Mesendoderm (in vitro differentiated cells): ENCODE data around the gene NUTM2D.
"Not testable (repeated sequence)": the region's sequence is repeated elsewhere in the genome, so short reads cannot be mapped to it uniquely, and the experiment has no call there.

Source experiments
- DNase-seq: peaks from one replicate; pipeline ENCODE4 v3.0.0; 2013
- H2AK5ac ChIP-seq: 2 replicates; pipeline ENCODE4 v1.6.1; 2013; ENCODE audit warnings: low read length, inconsistent platforms
- H2BK120ac ChIP-seq: 2 replicates; pipeline ENCODE4 v1.6.1; 2013; ENCODE audit warnings: low read depth, mild to moderate bottlenecking, low read length, moderate library complexity, mixed read lengths
- H2BK15ac ChIP-seq: replicated peaks from 2 replicates; pipeline ENCODE4 v1.6.1; 2013; ENCODE audit warnings: low read depth, mild to moderate bottlenecking, moderate library complexity
- H2BK5ac ChIP-seq: 2 replicates; pipeline ENCODE4 v1.6.1; 2013; ENCODE audit warnings: low read length, inconsistent platforms
- H3K18ac ChIP-seq: 2 replicates; pipeline ENCODE4 v1.6.1; 2013; ENCODE audit warnings: mild to moderate bottlenecking, low read length, mixed read lengths
- H3K23ac ChIP-seq: one replicate; pipeline ENCODE4 v1.6.1; 2013; ENCODE audit warnings: low read length
- H3K27ac ChIP-seq: 2 replicates; pipeline ENCODE4 v1.5.1; 2013; ENCODE audit warnings: low read depth, mild to moderate bottlenecking, inconsistent platforms, low read length, moderate library complexity
- H3K27me3 ChIP-seq: 2 replicates; pipeline ENCODE4 v1.6.1; 2013; ENCODE audit warnings: low read length, control low read depth, mild to moderate bottlenecking, inconsistent platforms; ENCODE audit not compliant: insufficient read depth, poor library complexity
- H3K36me3 ChIP-seq: 2 replicates; pipeline ENCODE4 v1.6.1; 2013; ENCODE audit warnings: low read length, inconsistent platforms; ENCODE audit not compliant: control insufficient read depth, insufficient read depth
- H3K4ac ChIP-seq: one replicate; pipeline ENCODE4 v1.6.1; 2013; ENCODE audit warnings: low read depth, mild to moderate bottlenecking, low read length, moderate library complexity
- H3K4me1 ChIP-seq: 2 replicates; pipeline ENCODE4 v1.6.1; 2013; ENCODE audit warnings: low read depth, low read length, inconsistent platforms; ENCODE audit not compliant: control insufficient read depth
- H3K4me2 ChIP-seq: 2 replicates; pipeline ENCODE4 v1.6.1; 2013; ENCODE audit warnings: low read length
- H3K4me3 ChIP-seq: 2 replicates; pipeline ENCODE4 v1.5.1; 2013; ENCODE audit warnings: mild to moderate bottlenecking, low read length
- H3K56ac ChIP-seq: one replicate; pipeline ENCODE4 v1.6.1; 2013; ENCODE audit warnings: low read length
- H3K79me1 ChIP-seq: 2 replicates; pipeline ENCODE4 v1.6.1; 2013; ENCODE audit warnings: low read length, inconsistent platforms
- H3K79me2 ChIP-seq: 2 replicates; pipeline ENCODE4 v1.6.1; 2013; ENCODE audit warnings: mild to moderate bottlenecking, low read length; ENCODE audit not compliant: control insufficient read depth, insufficient read depth
- H3K9ac ChIP-seq: 2 replicates; pipeline ENCODE4 v1.6.1; 2013; ENCODE audit warnings: low read length, inconsistent platforms
- H4K5ac ChIP-seq: one replicate; pipeline ENCODE4 v1.6.1; 2013; ENCODE audit warnings: low read length
- H4K8ac ChIP-seq: one replicate; pipeline ENCODE4 v1.6.1; 2013; ENCODE audit warnings: low read depth, mild to moderate bottlenecking, control low read depth, low read length, moderate library complexity
- WGBS: extraction: QIAGEN DNeasy Blood & Tissue Kit; methylation state at CpG from one replicate; pipeline ENCODE4 v1.1.7; 2013; ENCODE audit warnings: low lambda C conversion rate, missing lambda C conversion rate; ENCODE audit not compliant: insufficient coverage; ENCODE audit errors: extremely low coverage; 5-methylcytosine and 5-hydroxymethylcytosine counted together

Gene NUTM2D

DNA sequence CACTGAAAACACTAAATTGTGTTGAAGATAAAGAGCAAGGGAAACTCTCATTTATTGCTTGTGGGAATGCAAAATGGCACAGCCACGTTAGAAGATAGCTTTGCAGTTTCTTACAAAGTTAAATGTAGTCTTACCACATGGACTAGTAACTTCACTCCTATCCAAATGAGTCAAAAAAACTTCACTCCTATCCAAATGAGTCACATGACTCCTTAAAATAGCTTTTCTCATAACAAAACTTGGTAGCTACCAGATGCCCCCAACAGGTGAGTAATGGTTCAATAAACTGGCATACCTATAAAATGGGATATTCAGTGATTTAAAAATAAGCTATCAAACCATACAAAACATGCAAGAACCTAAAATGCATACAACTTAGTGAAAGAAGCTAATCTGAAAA is 36.0 kb upstream of the NUTM2D start:
- H4K5ac ChIP-seq, H3K9ac ChIP-seq, H3K18ac ChIP-seq, H2BK15ac ChIP-seq, H4K8ac ChIP-seq, H2BK120ac ChIP-seq, H3K36me3 ChIP-seq, H2BK5ac ChIP-seq, H3K4me2 ChIP-seq, H3K79me1 ChIP-seq, H2AK5ac ChIP-seq, H3K27me3 ChIP-seq, DNase-seq, H3K4me3 ChIP-seq, H3K4me1 ChIP-seq, H3K4ac ChIP-seq, H3K27ac ChIP-seq, H3K23ac ChIP-seq, H3K79me2 ChIP-seq, H3K56ac ChIP-seq: not testable (repeated sequence)
- no CpG with 5 or more reads among the region's 1 CpG for WGBS

DNA sequence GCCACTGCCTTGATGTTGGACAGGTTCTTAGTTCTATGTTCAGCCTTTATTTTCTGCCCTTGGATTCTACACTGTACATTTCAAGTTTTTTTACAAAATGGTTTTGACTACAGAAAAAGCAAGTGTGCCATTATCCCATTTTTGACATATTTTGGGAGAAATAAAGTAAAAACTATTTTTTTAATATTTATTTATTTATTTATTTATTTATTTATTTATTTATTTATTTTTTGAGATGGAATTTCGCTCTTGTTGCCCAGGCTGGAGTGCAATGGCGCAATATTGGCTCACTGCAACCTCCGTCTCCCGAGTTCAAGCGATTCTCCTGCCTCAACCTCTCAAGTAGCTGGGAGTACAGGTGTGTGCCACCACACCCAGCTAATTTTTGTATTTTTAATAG is 33.0 kb upstream of the NUTM2D start:
- H2BK15ac ChIP-seq, H3K9ac ChIP-seq, H3K18ac ChIP-seq, H3K27me3 ChIP-seq, H3K4me1 ChIP-seq, H2BK5ac ChIP-seq, H3K4ac ChIP-seq, H3K4me3 ChIP-seq, H4K5ac ChIP-seq, H3K27ac ChIP-seq, H3K23ac ChIP-seq, H3K79me1 ChIP-seq, H3K56ac ChIP-seq, H3K79me2 ChIP-seq, H3K4me2 ChIP-seq, H2BK120ac ChIP-seq, H4K8ac ChIP-seq, DNase-seq, H3K36me3 ChIP-seq, H2AK5ac ChIP-seq: not testable (repeated sequence)
- WGBS, result no CpG with 5 or more reads among the region's 5 CpGs

DNA sequence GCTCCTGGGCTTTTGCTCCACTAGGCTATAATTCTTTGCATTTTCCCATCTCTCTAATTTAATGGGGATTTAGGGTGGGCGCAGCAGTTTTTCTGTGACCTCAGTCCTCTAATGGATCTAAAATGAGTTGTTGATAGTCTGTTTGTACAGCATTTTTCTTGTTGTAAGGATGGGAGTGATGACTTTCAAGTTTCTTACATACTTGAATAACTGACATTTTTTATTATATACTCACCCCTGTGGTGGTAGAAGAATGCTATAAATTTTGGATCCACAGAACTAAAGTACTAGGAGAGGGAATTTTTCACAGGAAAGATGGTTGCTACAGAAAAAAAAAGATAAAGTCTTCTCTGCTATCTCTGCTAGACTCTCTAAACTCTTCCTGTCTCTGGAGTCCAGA is 29.6 kb upstream of the NUTM2D start:
- not testable (repeated sequence) for H2BK120ac ChIP-seq, H3K4me2 ChIP-seq, H3K27me3 ChIP-seq, H3K4me3 ChIP-seq, H3K4ac ChIP-seq, H4K5ac ChIP-seq, H2AK5ac ChIP-seq, H4K8ac ChIP-seq, DNase-seq, H3K79me1 ChIP-seq, H3K79me2 ChIP-seq, H3K23ac ChIP-seq, H3K36me3 ChIP-seq, H3K56ac ChIP-seq, H3K18ac ChIP-seq, H2BK15ac ChIP-seq, H2BK5ac ChIP-seq, H3K27ac ChIP-seq, H3K4me1 ChIP-seq, H3K9ac ChIP-seq
- WGBS, result no CpG with 5 or more reads among the region's 1 CpG

DNA sequence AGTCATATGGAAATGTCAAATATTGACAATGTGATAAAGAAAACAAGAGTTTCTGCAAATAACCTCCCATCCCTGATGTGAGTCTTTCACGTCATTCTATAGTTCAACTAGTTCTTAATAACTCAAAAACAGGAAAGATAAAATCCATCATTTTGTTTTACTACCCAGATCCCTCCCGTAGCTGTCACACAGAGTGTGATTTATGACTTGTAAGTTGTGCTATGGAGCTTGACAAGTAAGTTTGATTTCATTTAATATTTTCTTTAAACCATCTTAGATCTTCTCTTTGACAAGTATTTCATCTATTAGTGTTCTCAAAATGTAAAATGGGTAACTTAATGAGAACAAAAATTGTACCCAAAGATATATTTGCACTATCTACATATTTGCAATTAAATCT is 28.4 kb upstream of the NUTM2D start:
- H3K18ac ChIP-seq, H3K27ac ChIP-seq, H2BK5ac ChIP-seq, H2AK5ac ChIP-seq, H4K5ac ChIP-seq, H4K8ac ChIP-seq, H3K23ac ChIP-seq, H3K79me1 ChIP-seq, H3K4me3 ChIP-seq, H3K4me1 ChIP-seq, H2BK15ac ChIP-seq, H3K4me2 ChIP-seq, H2BK120ac ChIP-seq, H3K27me3 ChIP-seq, H3K9ac ChIP-seq, H3K36me3 ChIP-seq, H3K79me2 ChIP-seq, DNase-seq, H3K4ac ChIP-seq, H3K56ac ChIP-seq: not testable (repeated sequence)
- WGBS, result no CpG with 5 or more reads among the region's 2 CpGs

DNA sequence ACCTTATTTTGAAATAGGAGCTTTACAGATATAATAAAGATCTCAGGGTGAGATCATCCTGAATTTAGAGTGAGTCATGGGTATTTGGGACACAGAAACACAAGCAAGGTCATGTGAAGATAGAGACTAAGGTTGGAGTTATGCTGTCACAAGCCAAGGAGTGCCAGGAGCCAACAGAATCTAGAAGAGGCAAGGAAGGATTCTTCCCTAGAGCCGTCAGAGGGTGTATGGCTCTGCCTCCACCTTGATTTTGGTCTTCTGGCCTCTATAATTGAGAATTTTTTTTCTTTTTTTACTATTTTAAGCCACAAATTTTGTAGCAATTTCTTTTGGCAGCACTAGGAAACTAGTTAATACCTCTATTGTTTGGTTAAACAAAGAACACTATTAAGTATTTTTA is 24.9 kb upstream of the NUTM2D start:
- not testable (repeated sequence) for H4K5ac ChIP-seq, H3K27ac ChIP-seq, H2BK120ac ChIP-seq, H3K36me3 ChIP-seq, H3K27me3 ChIP-seq, H2AK5ac ChIP-seq, H3K56ac ChIP-seq, H3K9ac ChIP-seq, H3K79me1 ChIP-seq, H3K4me1 ChIP-seq, H3K18ac ChIP-seq, H2BK15ac ChIP-seq, H3K4me3 ChIP-seq, H2BK5ac ChIP-seq, H3K79me2 ChIP-seq, H3K23ac ChIP-seq, H3K4ac ChIP-seq, H4K8ac ChIP-seq, DNase-seq, H3K4me2 ChIP-seq
- no CpG with 5 or more reads among the region's 1 CpG for WGBS

DNA sequence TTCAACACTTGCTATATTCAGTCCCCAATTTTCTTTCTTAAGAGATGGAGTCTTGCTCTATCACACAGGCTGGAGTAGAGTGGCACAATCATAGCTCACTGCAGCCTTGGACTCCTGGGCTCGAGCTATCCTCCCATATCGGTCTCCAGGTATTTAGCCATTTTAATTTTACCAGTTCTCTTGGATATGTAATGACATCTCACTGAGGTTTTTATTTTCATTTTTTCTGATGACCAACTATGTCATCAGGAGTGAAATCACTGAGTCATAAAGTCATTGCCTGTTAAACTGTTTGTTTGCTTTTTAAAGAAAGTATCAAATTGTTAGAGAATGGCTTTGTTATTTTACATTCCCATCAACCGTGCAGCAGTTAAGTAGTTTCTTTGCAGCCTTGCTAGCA is 17.1 kb upstream of the NUTM2D start:
- not testable (repeated sequence) for H3K23ac ChIP-seq, H2BK15ac ChIP-seq, H3K79me2 ChIP-seq, H3K4ac ChIP-seq, H3K27me3 ChIP-seq, H3K56ac ChIP-seq, H3K9ac ChIP-seq, DNase-seq, H2AK5ac ChIP-seq, H2BK120ac ChIP-seq, H3K79me1 ChIP-seq, H3K27ac ChIP-seq, H4K8ac ChIP-seq, H3K4me2 ChIP-seq, H3K4me3 ChIP-seq, H3K18ac ChIP-seq, H3K4me1 ChIP-seq, H2BK5ac ChIP-seq, H3K36me3 ChIP-seq, H4K5ac ChIP-seq
- WGBS, result no CpG with 5 or more reads among the region's 3 CpGs
